DMS79 (cell line): ENCODE data around the gene PLB1.

ENCODE experiments used
- DNase-seq: peaks from one replicate; lab custom pipeline; 2025; lab: John Stamatoyannopoulos, UW

Gene PLB1

GRCh38 chr2:28667261-28667660 is 171.4 kb downstream of the PLB1 start:
- DNase-seq = no peak

GRCh38 chr2:28668106-28668814 is 172.4 kb downstream of the PLB1 start:
- DNase-seq = no peak

GRCh38 chr2:28668880-28669279 is 173.0 kb downstream of the PLB1 start:
- DNase-seq = no peak

GRCh38 chr2:28670856-28671255 is 175.0 kb downstream of the PLB1 start:
- no peak for DNase-seq

GRCh38 chr2:28673338-28673737 is 177.5 kb downstream of the PLB1 start:
- DNase-seq = no peak

GRCh38 chr2:28674062-28674712 is 178.3 kb downstream of the PLB1 start:
- no peak for DNase-seq

- DNase-seq = no peak
These were observed 178.8 kb downstream of the PLB1 start for GRCh38 chr2:28674713-28675068.

- no peak for DNase-seq
These were observed 180.4 kb downstream of the PLB1 start for GRCh38 chr2:28676152-28676835.

- no peak for DNase-seq
These were observed 182.5 kb downstream of the PLB1 start for GRCh38 chr2:28678175-28678855.

- DNase-seq = no peak
These were observed 183.1 kb downstream of the PLB1 start for GRCh38 chr2:28678944-28679343.

- DNase-seq = no peak
These were observed 184.8 kb downstream of the PLB1 start for GRCh38 chr2:28680657-28681056.

GRCh38 chr2:28681158-28681571 is 185.3 kb downstream of the PLB1 start:
- DNase-seq = no peak

GRCh38 chr2:28681606-28682005 is 185.7 kb downstream of the PLB1 start:
- DNase-seq = no peak

- DNase-seq = peak; percentile 76
These were observed 187.3 kb downstream of the PLB1 start for GRCh38 chr2:28683100-28683706.

GRCh38 chr2:28684142-28684858 is 188.4 kb downstream of the PLB1 start:
- DNase-seq = no peak

GRCh38 chr2:28687171-28687570 is 191.3 kb downstream of the PLB1 start:
- DNase-seq = no peak

GRCh38 chr2:28687640-28688385 is 192.0 kb downstream of the PLB1 start:
- DNase-seq = no peak

GRCh38 chr2:28688818-28689217 is 193.0 kb downstream of the PLB1 start:
- DNase-seq = no peak

GRCh38 chr2:28689771-28690170 is 193.9 kb downstream of the PLB1 start:
- DNase-seq = no peak

GRCh38 chr2:28692411-28692810 is 196.6 kb downstream of the PLB1 start:
- DNase-seq = no peak

- no peak for DNase-seq
These were observed 197.4 kb downstream of the PLB1 start for GRCh38 chr2:28693223-28693622.
